Dedifferentiated amniotic fluid mesenchymal stem cell (primary cell): ENCODE results near the gene GAS2.
"Not testable (repeated sequence)": the region's sequence is repeated elsewhere in the genome, so short reads cannot be mapped to it uniquely, and the experiment has no call there.

Experiments used
- DNase-seq: peaks from one replicate; pipeline ENCODE4 v3.0.0-alpha.2; 2016; ENCODE audit errors: extremely low spot score

The GAS2 gene

DNA sequence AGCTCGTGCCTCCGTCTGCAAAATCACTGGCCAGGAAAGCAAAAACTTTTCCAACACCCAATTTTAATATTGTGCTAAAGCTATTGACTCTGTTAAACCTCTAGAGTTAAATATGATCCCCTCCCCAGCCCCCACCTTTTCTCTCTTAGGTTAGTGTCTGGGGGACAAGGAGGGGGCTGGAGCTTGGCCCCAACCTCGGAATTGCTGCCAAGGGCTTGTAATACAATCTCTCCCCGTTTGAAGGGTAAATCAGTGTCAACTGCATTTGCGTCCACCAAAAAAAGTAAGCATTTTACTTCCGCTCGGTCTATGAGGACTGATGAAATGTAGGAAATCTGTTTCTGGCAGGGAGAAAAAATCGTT, at the start of gene GAS2:
Gene GAS2 (plus strand): TSS at position 287 of the 363 bp plus-strand sequence. CDS start 8,259 bp downstream, outside the sequence.
- no peak for DNase-seq

DNA sequence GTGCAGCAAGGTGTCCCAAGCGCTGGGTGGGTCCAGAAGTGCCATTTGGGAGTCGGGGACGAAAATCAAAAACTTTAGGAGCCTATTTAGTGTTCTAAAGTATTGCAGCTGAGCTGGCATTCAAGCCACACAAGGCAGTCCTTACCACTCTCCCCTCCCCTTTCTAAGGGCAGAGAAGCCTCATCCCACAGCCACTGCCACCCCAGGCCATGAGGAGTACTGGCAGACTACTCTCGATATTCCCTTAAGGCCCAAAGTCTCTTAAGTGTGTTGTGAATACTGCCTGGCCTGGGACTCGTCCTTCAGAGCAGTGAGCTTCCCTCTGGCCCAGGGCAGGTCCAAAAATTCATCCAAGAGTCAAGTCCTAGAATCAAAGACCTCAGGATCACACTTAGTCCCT, 48.5 kb upstream of the GAS2 start:
- no peak for DNase-seq

DNA sequence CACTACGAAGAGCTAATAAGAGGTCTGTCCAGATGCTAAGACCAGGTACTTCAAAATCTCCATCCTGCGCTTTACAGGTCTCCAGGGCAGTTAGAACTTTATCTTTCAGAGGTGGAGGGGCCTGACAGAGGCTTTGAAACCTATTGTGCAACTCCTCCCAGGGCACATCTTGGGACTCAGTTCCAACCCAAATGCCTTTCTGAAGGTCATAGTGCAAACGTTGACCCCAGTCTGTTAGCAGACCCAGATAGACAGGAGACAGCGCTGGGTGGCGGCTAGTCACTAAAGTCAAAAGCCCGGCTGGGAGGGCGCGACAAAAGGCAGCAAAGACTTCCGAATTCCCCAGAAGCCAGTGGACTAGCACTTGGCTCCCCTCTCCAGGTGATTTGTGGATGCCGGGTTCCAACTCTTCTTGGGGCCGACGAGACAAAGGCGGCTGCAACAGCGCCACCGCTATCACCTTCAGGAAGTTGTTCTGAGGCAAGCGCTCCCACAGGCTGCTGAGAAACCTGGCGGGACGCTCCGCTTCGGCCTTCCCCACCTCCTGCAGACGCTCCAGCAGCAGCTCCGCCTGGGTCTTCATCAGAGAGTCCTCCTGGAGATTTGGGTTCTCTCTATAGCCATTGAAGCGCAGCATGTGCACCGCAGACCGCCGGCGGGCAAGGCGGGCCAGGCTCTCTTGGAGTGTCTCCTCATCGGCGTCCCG, 41.5 kb upstream of the GAS2 start:
- peak; percentile 21 for DNase-seq

DNA sequence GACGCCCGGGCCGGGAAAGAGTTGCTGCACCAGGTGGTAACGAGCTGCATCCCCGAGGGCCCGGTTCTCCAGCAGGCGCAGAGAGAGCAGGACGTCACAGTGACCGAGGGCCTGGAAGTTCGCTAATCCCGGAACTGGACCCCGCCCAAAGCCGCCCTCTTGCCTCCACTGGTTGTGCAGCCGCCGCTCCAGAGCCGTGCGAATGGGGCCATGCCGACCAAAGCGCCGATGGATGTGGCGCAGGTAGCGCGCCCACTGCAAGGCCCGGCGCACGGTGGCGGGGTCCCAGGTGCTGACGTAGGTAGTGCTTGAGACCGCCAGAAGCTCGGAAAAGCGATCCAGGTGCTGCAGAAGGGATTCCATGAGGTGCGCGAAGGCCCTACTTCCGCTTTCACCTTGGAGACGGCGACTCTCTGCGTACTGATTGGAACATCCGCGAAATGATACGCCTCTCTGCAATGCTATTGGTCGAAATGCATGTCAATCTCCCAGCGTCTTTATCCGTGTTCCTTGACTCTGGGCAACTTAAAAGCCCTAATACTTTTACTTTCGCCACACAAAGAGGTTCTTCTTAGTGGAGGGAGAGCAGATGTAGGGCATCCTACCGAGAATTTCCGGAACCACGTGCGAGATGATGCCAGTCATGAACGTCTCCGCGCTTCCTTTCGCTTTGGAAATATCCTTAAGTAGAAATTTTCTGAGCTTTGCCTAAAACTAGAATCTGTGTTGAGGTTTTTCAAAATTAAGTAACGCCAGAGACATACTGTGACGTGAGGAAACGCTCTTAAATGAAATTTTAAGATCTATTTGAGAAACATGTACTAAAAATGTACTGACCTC, 40.7 kb upstream of the GAS2 start, which contains the start of gene FANCF:
Gene FANCF (minus strand): TSS at position 376 of the 840 bp plus-strand sequence. CDS start 13 bp downstream, at position 363.
- DNase-seq: peak; percentile 98

DNA sequence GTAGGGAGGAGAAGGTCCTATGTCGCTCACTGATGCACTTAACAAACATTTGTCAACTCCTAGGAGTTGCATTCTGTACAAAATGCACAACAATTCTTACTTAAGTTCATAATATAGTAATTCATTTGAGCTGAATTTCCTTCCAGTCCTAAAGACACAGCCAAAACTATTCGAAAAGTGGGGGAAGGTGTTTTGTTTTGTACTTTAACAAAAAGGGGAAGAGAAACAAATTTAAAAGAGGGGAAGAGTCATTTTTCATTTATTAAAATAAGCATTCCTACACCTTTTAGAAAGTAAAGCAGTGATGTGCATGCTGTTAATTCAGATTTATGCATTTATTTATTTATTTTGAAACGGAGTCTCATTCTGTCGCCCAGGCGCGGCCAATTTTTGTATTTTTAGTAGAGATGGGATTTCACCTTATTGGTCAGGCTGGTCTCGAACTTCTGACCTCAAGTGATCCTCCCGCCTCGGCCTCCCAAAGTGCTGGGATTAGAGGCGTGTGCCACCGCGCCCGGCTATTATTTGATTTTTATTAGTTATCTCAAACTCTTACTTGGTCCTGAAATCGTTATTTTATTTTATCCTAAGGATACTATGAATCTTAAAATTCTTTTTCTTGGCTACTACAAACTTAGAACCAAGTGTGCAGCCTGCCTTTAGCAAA, 39.7 kb upstream of the GAS2 start:
- no peak for DNase-seq

DNA sequence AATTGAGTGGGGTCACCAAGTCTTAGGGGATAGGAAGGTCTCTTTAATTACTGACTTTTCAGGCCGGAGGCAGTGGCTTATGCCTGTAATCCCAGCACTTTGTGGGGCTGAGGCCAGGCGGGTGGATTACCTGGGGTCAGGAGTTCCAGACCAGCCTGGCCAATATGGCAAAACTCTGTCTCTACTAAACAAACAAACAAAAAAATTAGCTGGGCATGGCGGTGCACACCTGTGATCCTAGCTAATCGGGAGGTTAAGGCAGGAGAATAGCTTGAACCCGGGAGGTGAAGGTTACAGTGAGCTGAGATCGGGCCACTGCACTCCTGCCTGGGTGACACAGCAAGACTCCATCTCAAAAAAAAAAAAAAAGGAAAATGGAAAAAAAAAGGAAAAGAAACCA, 39.0 kb upstream of the GAS2 start:
- no peak for DNase-seq

DNA sequence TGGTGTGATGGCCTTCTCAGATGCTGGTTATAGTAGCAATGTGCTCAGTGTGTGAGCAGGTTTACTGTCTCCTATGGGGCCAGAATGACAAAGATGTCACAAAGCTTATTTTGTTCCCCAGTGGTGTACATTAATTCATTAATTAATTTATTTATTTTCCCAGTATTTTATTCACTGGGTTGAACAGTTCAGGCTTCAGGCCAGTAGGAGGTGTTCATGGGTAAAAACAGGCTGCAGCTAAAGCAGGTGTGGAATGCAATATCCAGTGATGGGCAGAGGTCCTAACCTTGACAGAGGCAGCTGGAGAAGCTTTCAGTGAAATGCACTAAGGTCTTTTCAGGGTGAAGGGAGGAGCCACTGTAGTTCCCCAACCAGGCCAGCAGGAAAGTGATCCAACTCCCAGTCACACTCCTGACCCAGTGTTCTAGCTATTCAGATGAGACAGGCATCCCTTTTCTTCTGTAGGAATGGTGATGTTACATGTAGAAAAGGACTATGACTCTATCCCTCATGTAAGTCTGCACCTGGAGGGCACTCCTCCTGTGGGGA, 33.0 kb upstream of the GAS2 start:
- no peak for DNase-seq

DNA sequence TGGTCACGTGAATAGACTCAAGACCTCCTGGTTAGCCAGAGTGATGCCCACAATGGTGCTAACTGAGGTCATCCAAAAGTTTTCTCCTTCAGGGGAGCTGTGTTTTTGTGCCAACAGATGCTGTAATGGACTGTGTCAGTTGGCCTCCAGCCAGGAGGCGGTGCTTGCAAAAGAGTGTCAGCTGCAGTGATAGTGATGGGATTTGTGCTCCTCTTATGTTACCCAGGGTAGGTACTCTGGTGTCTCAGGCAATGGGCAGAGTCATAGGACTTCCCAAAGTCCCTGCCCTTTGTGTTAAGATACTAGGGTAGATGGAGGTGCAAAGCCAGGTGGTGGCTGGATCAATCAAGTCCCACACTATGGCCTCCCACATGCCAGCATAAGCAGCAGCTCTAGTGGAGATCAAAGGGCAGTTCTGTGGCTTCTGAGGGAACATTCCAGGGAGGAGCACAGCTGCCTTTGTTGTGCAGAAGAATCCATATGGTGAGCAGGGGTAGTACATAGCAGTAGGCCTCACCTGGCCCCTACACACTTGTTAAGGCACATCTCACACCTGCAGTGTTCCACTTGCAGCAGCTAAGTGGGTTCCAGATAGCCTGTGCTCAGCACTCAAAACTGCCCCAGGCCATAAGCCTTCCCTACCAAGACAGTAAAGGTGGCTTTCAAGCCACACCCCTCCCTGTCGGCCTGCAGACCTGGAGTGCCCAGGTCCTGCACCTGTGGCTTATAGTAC, 31.3 kb upstream of the GAS2 start:
- DNase-seq: no peak

DNA sequence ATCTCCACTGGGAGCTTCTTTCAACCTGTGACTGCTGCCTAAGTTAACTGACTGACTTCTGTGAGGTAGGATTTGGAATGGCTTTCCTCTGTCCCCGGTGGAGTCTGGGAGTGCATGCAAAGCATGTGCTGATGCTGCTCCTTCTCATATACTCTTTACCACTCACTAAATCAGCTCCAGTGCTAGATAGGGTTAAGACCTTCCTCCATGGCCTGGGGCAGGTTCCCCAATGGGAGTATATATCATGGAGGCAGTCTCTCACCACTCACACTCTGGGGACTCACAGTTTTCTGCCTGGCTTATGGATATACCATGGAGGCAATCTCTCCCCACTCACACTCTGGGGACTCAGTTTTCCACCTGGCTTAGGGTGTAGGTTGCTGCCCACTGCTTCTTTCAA, 30.7 kb upstream of the GAS2 start:
- no peak for DNase-seq

DNA sequence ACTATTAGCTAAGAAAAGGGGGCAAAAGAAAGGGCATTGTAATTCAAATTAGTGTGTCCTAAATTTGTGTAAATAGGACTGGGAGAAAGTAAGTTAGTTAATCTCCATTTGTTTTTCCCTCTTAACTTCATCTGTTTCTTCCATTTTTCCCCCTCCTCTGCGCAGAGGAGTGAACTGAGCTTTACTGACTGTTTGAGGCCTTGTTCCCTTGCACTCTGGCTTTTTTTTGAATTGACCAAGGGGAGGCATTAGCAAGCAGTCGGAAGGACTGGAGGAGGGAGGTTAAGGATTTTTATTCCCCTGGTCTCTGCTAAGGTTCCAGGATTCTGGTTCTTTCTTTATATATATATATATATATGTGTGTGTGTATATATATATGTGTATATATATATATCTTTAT, 25.5 kb upstream of the GAS2 start:
- DNase-seq: no peak

DNA sequence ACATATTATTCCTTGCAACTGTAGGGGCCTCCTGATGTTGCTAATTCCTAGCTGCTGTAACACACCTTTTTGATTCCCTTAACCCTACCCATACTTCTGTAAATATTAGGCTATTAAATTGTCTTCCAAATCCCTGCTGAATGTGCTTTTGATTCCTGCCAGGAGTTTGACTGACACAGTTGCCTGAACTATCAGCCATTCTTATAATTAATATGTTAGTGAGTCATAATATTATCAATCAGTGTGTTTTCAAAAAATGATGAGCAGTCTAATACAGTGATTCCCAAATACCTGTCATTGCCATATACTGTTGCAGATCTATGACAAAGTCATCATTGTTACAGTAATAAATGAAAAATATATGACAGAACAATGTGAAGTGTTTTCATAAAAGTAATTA, 24.9 kb upstream of the GAS2 start:
- no peak for DNase-seq

DNA sequence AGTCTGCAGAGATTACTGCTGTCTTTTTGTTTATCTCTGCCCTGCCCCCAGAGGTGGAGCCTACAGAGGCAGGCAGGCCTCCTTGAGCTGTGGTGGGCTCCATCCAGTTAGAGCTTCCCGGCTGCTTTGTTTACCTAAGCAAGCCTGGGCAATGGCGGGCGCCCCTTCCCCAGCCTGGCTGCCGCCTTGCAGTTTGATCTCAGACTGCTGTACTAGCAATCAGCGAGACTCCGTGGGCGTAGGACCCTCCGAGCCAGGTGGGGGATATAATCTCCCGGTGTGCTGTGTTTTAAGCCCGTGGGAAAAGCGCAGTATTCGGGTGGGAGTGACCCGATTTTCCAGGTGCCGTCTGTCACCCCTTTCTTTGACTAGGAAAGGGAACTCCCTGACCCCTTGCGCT, 14.1 kb upstream of the GAS2 start:
- DNase-seq: not testable (repeated sequence)

DNA sequence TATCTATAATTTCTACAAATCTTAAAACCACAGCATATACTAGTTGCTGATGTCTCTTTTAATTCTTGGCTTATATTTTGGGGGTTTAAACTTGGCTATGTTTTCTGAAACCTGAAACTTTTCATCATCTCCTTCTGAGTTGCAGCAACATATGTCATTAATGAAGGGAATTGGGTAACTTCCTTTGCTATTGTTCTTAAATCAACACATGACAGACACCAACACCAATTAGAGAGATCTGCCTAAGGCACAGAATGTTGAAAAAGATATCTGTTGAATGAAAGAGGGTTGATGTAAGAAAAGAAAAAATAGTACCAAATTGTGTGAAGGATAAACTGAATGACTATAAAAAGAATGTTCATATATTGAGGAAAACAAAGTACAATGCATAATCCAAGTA, 10.3 kb upstream of the GAS2 start:
- no peak for DNase-seq

DNA sequence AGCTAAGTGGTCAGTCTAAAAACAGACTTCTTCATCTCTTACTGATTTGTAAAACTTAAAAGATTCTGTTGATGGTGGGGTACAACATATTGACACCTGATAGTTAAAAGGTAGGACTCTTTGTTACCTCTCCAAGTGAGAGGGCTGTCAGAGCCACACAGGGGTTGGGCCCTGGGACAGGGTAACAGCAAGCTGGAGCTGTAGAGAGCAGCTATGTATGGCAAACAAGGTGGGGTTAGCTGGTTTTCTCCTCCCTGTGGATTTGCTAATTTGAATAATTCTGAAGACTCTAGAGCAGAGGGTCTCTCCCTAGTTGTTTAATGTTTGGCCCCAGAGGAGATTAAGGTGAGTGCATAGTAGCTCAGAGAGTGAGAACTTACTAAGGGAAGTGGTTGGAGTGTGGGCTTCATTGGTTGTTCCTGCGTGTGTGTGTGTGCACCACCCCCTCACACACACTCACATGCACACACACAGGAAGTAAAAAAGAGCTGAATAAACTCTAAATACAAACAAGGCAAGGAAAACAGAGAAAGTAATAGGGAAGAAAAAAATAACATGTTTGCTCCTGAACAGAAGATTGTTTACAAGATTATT, 9.2 kb upstream of the GAS2 start:
- no peak for DNase-seq

DNA sequence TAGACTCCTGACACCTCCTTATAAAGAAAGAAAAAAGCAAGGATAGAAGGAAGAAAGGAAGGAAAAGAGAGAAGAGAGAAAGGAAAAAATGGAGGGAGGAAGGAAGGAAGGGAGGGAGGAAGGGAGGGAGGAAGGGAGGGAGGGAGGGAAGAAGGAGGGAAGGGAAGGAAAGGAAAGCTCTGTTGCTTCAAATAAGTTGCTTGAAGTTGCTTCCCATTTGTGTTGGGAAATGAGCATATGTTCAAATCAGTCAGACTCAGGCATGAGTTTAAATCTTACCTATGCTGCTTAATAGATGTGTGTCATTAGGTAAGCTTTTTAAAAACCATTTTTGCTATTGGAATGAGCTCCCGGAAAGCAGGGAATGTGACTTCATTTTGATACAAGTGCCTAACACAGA, 6.6 kb upstream of the GAS2 start:
- DNase-seq: no peak

DNA sequence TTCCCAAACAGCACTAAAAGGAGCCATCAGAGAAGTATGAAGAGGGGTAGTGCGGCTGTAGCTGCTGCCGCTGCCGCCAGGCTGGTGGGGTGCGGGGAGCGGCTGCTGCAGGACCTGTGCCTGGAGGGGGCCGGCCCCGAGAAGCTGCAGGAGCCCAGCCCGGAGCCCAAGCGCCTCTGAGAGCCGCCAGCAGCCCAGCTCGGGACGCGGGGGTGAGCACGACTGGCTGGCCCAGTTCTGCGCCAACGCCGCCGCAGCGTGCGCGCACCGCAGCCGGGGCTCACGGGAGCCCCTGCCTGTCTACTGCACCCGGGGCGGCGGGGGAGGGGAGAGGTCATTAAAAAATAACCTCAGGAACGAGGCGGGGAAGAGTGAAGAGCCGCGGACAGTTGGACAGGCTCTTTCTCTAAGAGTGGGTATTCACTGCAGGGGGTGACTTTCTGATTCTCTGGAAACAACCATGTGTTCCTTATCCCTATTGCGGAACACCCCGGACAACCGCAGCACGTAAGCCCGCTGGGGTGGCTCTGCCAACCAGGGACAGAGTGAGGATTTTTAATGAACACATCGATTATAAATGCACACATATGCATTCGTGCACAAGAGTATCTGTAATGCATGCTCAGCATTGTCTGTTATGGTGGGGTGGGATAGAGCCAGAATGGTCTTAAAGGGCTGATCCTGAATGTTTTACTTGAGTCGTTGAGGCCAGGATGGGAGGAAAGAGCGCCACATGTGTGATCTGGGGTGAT, 453 bp downstream of the GAS2 start:
- no peak for DNase-seq

DNA sequence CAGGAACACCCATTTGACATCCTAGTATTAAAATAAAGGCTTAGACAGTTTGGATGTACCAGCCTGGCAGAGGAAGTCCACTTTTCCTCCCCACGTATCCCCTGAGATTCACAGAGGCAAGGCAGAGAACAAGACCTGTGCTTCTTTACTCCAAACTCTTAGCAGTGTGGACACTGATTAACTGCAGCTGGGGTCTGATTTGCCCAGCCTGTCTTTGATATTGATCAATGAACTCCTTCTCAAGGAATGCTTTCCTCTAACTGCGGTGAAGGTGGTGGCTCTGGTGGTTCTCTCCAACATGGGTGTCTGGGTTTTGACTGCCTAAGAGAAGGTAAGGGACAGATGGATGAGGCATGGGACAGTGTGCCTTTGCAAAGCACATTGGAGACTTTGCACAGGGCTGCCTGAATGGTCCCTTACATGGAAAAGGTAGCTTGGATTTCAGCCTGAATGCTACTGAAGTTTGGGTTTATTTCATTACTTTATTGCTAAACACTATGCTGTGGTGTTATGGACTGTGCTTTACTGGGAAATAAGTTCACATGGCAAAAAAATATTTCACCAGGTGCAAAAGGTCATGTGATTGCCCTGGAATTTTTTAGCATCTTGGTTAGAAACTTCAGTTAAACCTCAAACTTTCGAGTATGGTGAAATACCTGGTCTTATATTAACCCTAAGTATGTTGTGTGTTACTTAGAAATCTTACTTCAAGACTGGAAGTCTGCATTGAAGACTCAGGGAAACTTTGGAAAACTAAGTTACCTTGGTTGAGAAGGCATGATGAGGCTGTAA, 1.8 kb downstream of the GAS2 start:
- no peak for DNase-seq

DNA sequence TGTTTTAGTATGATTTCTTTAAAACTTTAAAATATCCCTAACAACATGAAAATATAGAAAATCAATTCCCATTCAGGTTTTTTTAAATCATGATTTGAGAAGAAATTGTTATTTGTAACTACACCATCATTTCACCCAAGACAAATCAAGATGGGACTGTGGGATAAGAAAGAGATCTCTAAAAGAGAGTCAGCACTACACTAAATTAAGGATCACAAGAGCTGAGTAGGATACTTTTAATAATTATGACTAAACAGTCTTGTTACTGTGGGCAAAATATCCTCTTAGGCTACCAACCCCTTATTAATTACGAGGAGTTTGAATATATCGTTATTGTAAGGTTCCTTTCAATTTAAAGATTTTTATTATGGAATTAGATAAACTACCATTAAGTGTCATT, 3.0 kb downstream of the GAS2 start:
- DNase-seq: no peak

DNA sequence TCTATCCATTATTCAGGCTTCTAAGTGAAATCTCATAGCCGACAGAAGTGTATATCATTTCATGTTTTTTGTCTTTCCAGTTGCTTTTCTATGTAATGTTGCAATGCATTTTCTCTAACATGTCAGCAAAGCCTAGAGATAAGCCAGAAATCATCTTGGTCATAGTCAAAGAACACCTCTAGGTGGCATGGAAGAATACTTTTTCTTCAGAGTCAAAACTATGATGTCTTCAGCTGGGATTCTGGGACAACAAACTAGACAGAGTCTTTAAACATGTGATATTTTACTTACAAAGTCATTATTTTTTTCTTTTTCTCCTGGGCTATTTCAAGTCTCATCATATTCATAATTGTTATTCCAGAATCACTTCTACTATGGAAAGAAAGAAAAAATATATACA, 4.4 kb downstream of the GAS2 start:
- DNase-seq: no peak

DNA sequence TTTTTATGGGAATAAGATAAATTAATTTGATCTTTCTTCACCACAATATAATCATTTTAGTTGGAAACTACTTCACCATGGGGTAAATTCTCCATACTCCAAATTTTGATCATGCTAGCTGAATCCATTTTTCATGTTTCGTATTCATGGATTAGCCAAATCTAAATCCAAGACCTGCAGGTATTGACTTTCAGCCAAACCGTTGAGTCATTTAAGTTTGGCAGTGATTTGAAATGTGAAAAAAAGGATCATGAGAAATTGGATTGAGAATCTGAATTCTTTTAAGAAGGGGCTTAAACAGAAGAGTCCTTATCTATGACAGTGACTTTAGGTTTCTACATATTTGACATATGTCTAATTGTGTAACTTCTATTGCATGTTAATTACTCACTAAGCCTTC, 5.3 kb downstream of the GAS2 start:
- no peak for DNase-seq
